ENCODE results near the gene FARP2. TPM values are rescaled to one million over a fixed set of nuclear protein-coding genes. Genes with fewer than 3 reads are reported as not detected.
"Not testable (repeated sequence)": the region's sequence is repeated elsewhere in the genome, so short reads cannot be mapped to it uniquely, and the experiment has no call there.

The FARP2 gene
- total and polyA plus RNA-seq, 2 of the 4 experiments (the other 2 are of a cell fraction) = 17.1 to 30.8 TPM

- peak; percentile 20 for DNase-seq
- Histone ChIP-seq H3K4ac (ENCODE audit: low read depth, low read length) (no peak overlapping the region), H2AK5ac (ENCODE audit: low read depth, low read length) (no peak overlapping the region), H3K23ac (ENCODE audit: low read depth, low read length) (no peak overlapping the region), H3K4me3 (ENCODE audit: insufficient read depth, low read depth, low read length) (no peak overlapping the region), H3K9me1 (ENCODE audit: insufficient read depth, low read length) (peaks cover 7% of the 10 kb centered on the region; the same call in 1 of the 2 replicates), H2BK15ac (ENCODE audit: low read depth, low read length) (no peak overlapping the region), H4K20me1 (ENCODE audit: insufficient read depth, low read length) (peaks cover 6% of the 10 kb centered on the region; the same call in 1 of the 2 replicates), H3K27me3 (ENCODE audit: control insufficient read depth, insufficient read depth, low read length) (no peaks in the 10 kb centered on the region), H3K9ac (ENCODE audit: low read depth, low read length) (no peak overlapping the region), H3K18ac (ENCODE audit: low read depth, low read length) (no peak overlapping the region), H2BK120ac (ENCODE audit: low read depth, low read length) (no peak overlapping the region), H2BK5ac (ENCODE audit: low read depth, low read length, poor library complexity, severe bottlenecking) (no peak overlapping the region), H2BK20ac (ENCODE audit: low read depth, low read length) (no peak overlapping the region), H3K56ac (ENCODE audit: extremely low read depth, insufficient read depth, low read length) (no peak overlapping the region), H4K8ac (ENCODE audit: low read depth in 2 of 2, low read length in 2 of 2) (no peak overlapping the region), H3K36me3 (ENCODE audit: control insufficient read depth, insufficient read depth, low read length) (0 out of 2 replicates have a peak, but pooled peaks cover 3% of the 10 kb centered on the region), H3K27ac (ENCODE audit: insufficient read depth, low read length) (no peak overlapping the region), H4K91ac (ENCODE audit: insufficient read depth, low read depth, low read length) (no peak overlapping the region), H3K4me2 (ENCODE audit: low read depth, low read length) (no peak overlapping the region), H4K5ac (ENCODE audit: low read depth, low read length) (no peak overlapping the region), H2AFZ (replicated peaks; ENCODE audit: low read length, poor library complexity) (no peak overlapping the region), H2AK9ac (replicated peaks; ENCODE audit: low read depth, low read length, poor library complexity) (no peak overlapping the region), H3K14ac (replicated peaks; ENCODE audit: low read depth, low read length) (no peak overlapping the region), H3K9me3 (ENCODE audit: control insufficient read depth, insufficient read depth, low read length) (no peaks in the 10 kb centered on the region), H3K4me1 (ENCODE audit: control insufficient read depth, insufficient read depth, low read length) (0 out of 2 replicates have a peak, but pooled peaks cover 2% of the 10 kb centered on the region), H3K79me1 (ENCODE audit: low read depth in 1 of 2, low read length in 2 of 2) (peaks cover 19 to 38% of the 10 kb centered on the region in 2 experiments)
- 67% methylated on average over 1 of the region's 6 CpGs; no CpG with 5 or more reads in 1 of the 2 experiments for WGBS, 2 experiments (ENCODE audit: extremely low coverage in 2 of 2, insufficient read length in 1 of 2)
- dilution Hi-C loops (cut with HindIII; ENCODE audit: low sequenced_read_pairs, unreplicated experiment) (no loop called here), intact Hi-C loops (cut with micrococcal nuclease) (no loop called here), in situ Hi-C loops (cut with MboI; ENCODE audit: low sequenced_read_pairs) (no loop called here)
- ChIA-PET CTCF (interaction anchor here (0.9 to 1.3 kb wide), 3 partner anchors 13 to 114 kb away, joined by 3 read pairs; no protein-coding TSS in a partner anchor), POLR2A (ENCODE audit: unreplicated experiment) (interaction anchor here (0.6 kb wide), 1 partner anchor 7 kb away, joined by 3 read pairs; no protein-coding TSS in a partner anchor)
- peak; percentile 66; the same call in 1 of the 2 replicates for ATAC-seq (ENCODE audit: low read depth)
- TF ChIP-seq, protein P1, sequence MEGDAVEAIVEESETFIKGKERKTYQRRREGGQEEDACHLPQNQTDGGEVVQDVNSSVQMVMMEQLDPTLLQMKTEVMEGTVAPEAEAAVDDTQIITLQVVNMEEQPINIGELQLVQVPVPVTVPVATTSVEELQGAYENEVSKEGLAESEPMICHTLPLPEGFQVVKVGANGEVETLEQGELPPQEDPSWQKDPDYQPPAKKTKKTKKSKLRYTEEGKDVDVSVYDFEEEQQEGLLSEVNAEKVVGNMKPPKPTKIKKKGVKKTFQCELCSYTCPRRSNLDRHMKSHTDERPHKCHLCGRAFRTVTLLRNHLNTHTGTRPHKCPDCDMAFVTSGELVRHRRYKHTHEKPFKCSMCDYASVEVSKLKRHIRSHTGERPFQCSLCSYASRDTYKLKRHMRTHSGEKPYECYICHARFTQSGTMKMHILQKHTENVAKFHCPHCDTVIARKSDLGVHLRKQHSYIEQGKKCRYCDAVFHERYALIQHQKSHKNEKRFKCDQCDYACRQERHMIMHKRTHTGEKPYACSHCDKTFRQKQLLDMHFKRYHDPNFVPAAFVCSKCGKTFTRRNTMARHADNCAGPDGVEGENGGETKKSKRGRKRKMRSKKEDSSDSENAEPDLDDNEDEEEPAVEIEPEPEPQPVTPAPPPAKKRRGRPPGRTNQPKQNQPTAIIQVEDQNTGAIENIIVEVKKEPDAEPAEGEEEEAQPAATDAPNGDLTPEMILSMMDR (conservative IDR thresholded peaks at IDR 0.05; ENCODE audit: low read depth, low read length) = peak; percentile 32
- TF ChIP-seq RAD21 (IDR thresholded peaks at IDR 0.05; ENCODE audit: low read length) (peak; percentile 29), BHLHE40 (IDR thresholded peaks at IDR 0.05; ENCODE audit: low read depth, low read length) (no peak), NFE2L2 (IDR thresholded peaks at IDR 0.05; ENCODE audit: low read depth, low read length) (no peak), CEBPB (IDR thresholded peaks at IDR 0.05; ENCODE audit: low read depth, low read length) (no peak)
- BruUV-seq (replicated peaks) = no TSS peak
Measured at GRCh38 chr2:241391892-241392665, 36.0 kb downstream of the FARP2 start.

DNA sequence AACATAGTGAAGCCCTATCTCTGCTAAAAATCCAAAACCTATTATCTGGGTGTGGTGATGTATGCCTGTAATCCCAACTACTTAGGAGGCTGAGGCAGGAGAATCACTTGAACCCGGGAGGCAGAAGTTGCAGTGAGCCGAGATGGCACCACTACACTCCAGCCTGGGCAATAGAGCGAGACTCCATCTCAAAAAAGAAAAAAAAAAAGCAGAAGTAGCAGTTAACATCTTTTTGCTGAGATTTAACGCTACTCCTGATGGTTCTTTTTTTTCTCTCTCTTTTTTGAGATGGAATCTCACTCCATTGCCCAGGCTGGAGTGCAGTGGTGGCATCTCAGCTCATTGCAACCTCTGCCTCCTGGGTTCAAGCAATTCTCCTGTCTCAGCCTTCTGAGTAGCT is 36.7 kb downstream of the FARP2 start:
- H2AFZ ChIP-seq (replicated peaks; ENCODE audit: low read length, poor library complexity); H3K4me3 ChIP-seq (ENCODE audit: insufficient read depth, low read depth, low read length); H3K4me1 ChIP-seq (ENCODE audit: control insufficient read depth, insufficient read depth, low read length); H2BK20ac ChIP-seq (ENCODE audit: low read depth, low read length); H3K4me2 ChIP-seq (ENCODE audit: low read depth, low read length); H4K20me1 ChIP-seq (ENCODE audit: insufficient read depth, low read length); dilution Hi-C loops (cut with HindIII; ENCODE audit: low sequenced_read_pairs, unreplicated experiment); H3K27ac ChIP-seq (ENCODE audit: insufficient read depth, low read length); H3K9me1 ChIP-seq (ENCODE audit: insufficient read depth, low read length); H2BK5ac ChIP-seq (ENCODE audit: low read depth, low read length, poor library complexity, severe bottlenecking); H2BK15ac ChIP-seq (ENCODE audit: low read depth, low read length); DNase-seq; H3K56ac ChIP-seq (ENCODE audit: extremely low read depth, insufficient read depth, low read length); H3K23ac ChIP-seq (ENCODE audit: low read depth, low read length); H3K9me3 ChIP-seq (ENCODE audit: control insufficient read depth, insufficient read depth, low read length); ATAC-seq (ENCODE audit: low read depth); H4K5ac ChIP-seq (ENCODE audit: low read depth, low read length); H2AK9ac ChIP-seq (replicated peaks; ENCODE audit: low read depth, low read length, poor library complexity); H4K91ac ChIP-seq (ENCODE audit: insufficient read depth, low read depth, low read length); H3K18ac ChIP-seq (ENCODE audit: low read depth, low read length); H2AK5ac ChIP-seq (ENCODE audit: low read depth, low read length); BruUV-seq (replicated peaks); H3K9ac ChIP-seq (ENCODE audit: low read depth, low read length); intact Hi-C loops (cut with micrococcal nuclease); H3K4ac ChIP-seq (ENCODE audit: low read depth, low read length); in situ Hi-C loops (cut with MboI; ENCODE audit: low sequenced_read_pairs); H3K27me3 ChIP-seq (ENCODE audit: control insufficient read depth, insufficient read depth, low read length); H3K14ac ChIP-seq (replicated peaks; ENCODE audit: low read depth, low read length); H4K8ac ChIP-seq (ENCODE audit: low read depth in 2 of 2, low read length in 2 of 2); H3K36me3 ChIP-seq (ENCODE audit: control insufficient read depth, insufficient read depth, low read length); H2BK120ac ChIP-seq (ENCODE audit: low read depth, low read length): not testable (repeated sequence)
- peaks cover 18 to 38% of the 10 kb centered on the region in 2 experiments for H3K79me1 ChIP-seq (ENCODE audit: low read depth in 1 of 2, low read length in 2 of 2)
- ChIA-PET CTCF (interaction anchor here (1.0 to 1.3 kb wide), 2 partner anchors 13 to 27 kb away, joined by 3 read pairs; no protein-coding TSS in a partner anchor), POLR2A (ENCODE audit: unreplicated experiment) (interaction anchor here (0.6 kb wide), 1 partner anchor 8 kb away, joined by 3 read pairs; no protein-coding TSS in a partner anchor)
- no CpG with 5 or more reads among the region's 4 CpGs for WGBS, 2 experiments (ENCODE audit: extremely low coverage in 2 of 2, insufficient read length in 1 of 2)

Data from IMR-90 (cell line).